AML-193 (cell line): ENCODE measurements around the gene CYP39A1.
A peak's percentile ranks its signal among the peaks of the same experiment; 100 is the strongest.

Experiments
- DNase-seq, 2 experiments: peaks; one replicate each; lab custom pipeline; 2025; lab: John Stamatoyannopoulos, UW

CYP39A1 gene

GRCh38 chr6:46652603-46653438 lies at the start of gene CYP39A1, which contains the start of gene SLC25A27:
TSS of gene CYP39A1 (minus strand) at chr6:46652818. CDS start at chr6:46652582, 236 bp downstream.
TSS of gene SLC25A27 (plus strand) at chr6:46652975. CDS start at chr6:46653193, 218 bp downstream.
- no peak for DNase-seq

GRCh38 chr6:46699970-46700369 lies 47.4 kb upstream of the CYP39A1 start:
- DNase-seq = no peak

- no peak for DNase-seq
Observed at GRCh38 chr6:46690911-46691451, 38.4 kb upstream of the CYP39A1 start.

- no peak for DNase-seq
Observed at GRCh38 chr6:46690141-46690755, 37.6 kb upstream of the CYP39A1 start.

- DNase-seq = no peak
Observed at GRCh38 chr6:46689657-46690056, 37.0 kb upstream of the CYP39A1 start.

- no peak for DNase-seq
Observed at GRCh38 chr6:46688966-46689335, 36.3 kb upstream of the CYP39A1 start.

- DNase-seq = no peak
Observed at GRCh38 chr6:46688117-46688965, 35.7 kb upstream of the CYP39A1 start.

GRCh38 chr6:46687619-46688097 lies 35.0 kb upstream of the CYP39A1 start, which contains the start of gene TDRD6:
TSS of gene TDRD6 (plus strand) at chr6:46687885. CDS start at chr6:46688129, 244 bp downstream.
- no peak for DNase-seq

- no peak for DNase-seq
Observed at GRCh38 chr6:46684771-46685170, 32.2 kb upstream of the CYP39A1 start.

GRCh38 chr6:46677314-46677654 lies 24.7 kb upstream of the CYP39A1 start:
- DNase-seq = peak in 1 of 2 experiments; percentile 6

- no peak for DNase-seq
Observed at GRCh38 chr6:46676604-46677313, 24.1 kb upstream of the CYP39A1 start.

GRCh38 chr6:46674410-46674809 lies 21.8 kb upstream of the CYP39A1 start:
- DNase-seq = no peak

GRCh38 chr6:46667377-46667776 lies 14.8 kb upstream of the CYP39A1 start:
- no peak for DNase-seq

GRCh38 chr6:46661483-46661882 lies 8.9 kb upstream of the CYP39A1 start:
- DNase-seq = no peak

- DNase-seq = no peak
Observed at GRCh38 chr6:46657642-46658041, 5.0 kb upstream of the CYP39A1 start.

GRCh38 chr6:46655803-46656202 lies 3.2 kb upstream of the CYP39A1 start:
- no peak for DNase-seq

- DNase-seq = no peak
Observed at GRCh38 chr6:46653439-46654195, 999 bp upstream of the CYP39A1 start.

GRCh38 chr6:46652232-46652602 lies 401 bp downstream of the CYP39A1 start:
- DNase-seq = no peak

- no peak for DNase-seq
Observed at GRCh38 chr6:46651816-46652215, 802 bp downstream of the CYP39A1 start.

- DNase-seq = no peak
Observed at GRCh38 chr6:46651006-46651405, 1.6 kb downstream of the CYP39A1 start.
